GM18517 (cell line): ENCODE results near the gene ZSCAN32.

ENCODE experiments used
- ATAC-seq: cut with Tn5 transposase; IDR thresholded peaks from one replicate; pipeline ENCODE4 v1.9.1; 2021; ENCODE audit warnings: mild to moderate bottlenecking, moderate library complexity; ENCODE audit not compliant: unreplicated experiment

The ZSCAN32 gene

GRCh38 chr16:3358871-3359270 lies 41.9 kb downstream of the ZSCAN32 start:
- ATAC-seq: no peak

DNA sequence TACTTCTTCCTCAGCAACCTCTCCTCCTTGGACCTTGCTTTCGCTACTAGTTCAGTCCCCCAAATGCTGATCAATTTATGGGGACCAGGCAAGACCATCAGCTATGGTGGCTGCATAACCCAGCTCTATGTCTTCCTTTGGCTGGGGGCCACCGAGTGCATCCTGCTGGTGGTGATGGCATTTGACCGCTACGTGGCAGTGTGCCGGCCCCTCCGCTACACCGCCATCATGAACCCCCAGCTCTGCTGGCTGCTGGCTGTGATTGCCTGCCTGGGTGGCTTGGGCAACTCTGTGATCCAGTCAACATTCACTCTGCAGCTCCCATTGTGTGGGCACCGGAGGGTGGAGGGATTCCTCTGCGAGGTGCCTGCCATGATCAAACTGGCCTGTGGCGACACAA lies 44.7 kb downstream of the ZSCAN32 start:
- no peak for ATAC-seq

- ATAC-seq: no peak
Measured at GRCh38 chr16:3355589-3355988, 45.2 kb downstream of the ZSCAN32 start, which contains the start of gene OR2C1. OR2C1 (plus strand) TSS chr16:3355889; CDS start chr16:3355941, 52 bp downstream.

DNA sequence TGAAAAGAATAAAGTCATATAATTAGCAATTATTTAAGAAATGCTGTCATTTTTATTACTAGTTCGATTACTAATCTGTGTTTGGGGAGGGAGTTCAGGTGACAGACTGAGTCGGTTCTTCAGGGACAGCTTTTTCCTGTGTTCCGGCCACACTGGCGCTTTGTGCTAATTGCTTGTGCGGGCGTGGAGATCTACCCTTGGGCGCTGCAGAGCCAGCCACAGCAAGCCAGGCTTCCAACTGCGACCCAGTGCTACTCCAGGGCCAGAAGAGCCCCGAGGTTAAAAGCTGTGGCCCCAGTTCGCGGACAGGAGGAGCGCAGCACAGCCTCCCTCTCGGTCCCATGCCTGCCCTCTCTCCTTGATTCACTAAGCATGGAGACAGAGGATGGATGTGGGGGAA lies 51.6 kb downstream of the ZSCAN32 start:
- no peak for ATAC-seq

GRCh38 chr16:3348547-3349167 lies 52.1 kb downstream of the ZSCAN32 start:
- no peak for ATAC-seq

GRCh38 chr16:3347586-3347985 lies 53.2 kb downstream of the ZSCAN32 start:
- no peak for ATAC-seq

DNA sequence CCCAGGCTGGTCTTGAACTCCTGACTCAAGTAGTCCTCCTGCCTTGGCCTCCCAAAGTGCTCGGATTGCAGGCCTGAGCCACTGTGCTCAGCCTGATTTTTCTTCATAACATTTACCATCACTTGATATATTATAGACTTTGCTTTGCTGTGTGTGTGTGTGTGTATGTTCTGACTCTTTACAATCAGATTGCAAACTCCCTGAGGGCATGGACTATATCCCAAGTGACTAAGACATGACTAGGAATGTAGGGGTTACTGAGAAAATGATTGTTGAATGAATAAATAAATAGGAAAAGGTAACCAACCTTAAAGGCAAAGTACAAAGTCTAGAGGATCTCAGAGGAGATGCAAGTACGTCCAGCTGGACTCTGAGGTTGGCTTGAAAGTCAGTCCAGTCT lies 54.8 kb downstream of the ZSCAN32 start:
- ATAC-seq: no peak
